ENCODE data around the gene MT1E.

The MT1E gene

GRCh38 chr16:56651586-56651985 is 26.0 kb downstream of the MT1E start, which contains the start of gene MT1B:
MT1B (plus strand) TSS chr16:56651886; CDS start chr16:56651954, 68 bp downstream.
- no peak within 1 kb of the TSS for H3K4me3 ChIP-seq (replicated peaks; ENCODE audit: low read depth, low read length)
- TF ChIP-seq CTCF (IDR thresholded peaks at IDR 0.05; ENCODE audit: low read depth, low read length, missing control alignments) = no peak
- DNase-seq (ENCODE audit: extremely low read depth, low read depth) = no peak

- no peak overlapping the region for H3K4me3 ChIP-seq (replicated peaks; ENCODE audit: low read depth, low read length)
- no peak for TF ChIP-seq CTCF (IDR thresholded peaks at IDR 0.05; ENCODE audit: low read depth, low read length, missing control alignments)
- no peak for DNase-seq (ENCODE audit: extremely low read depth, low read depth)
These were observed 27.0 kb downstream of the MT1E start for GRCh38 chr16:56652600-56652999.

DNA sequence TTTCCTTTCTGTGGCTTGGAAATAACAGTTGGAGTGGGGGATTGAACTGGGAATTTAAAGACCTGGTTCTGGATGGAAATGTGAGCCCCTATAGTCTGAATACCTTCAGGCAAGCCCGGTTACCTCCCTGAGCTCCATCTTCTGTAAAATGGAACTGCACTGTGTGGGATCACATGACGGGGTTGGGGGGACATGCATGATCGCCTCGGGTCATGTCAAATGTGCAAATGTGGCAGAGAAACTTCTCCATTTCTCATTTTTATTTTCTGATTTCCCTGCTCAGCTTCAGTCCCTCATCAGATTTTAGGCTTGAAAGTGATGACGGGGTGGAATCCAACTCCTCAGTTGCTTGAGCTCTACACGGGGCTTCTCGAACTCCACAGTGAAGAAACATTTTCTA is 27.6 kb downstream of the MT1E start:
- DNase-seq (ENCODE audit: extremely low read depth, low read depth) = no peak
- no peak for TF ChIP-seq CTCF (IDR thresholded peaks at IDR 0.05; ENCODE audit: low read depth, low read length, missing control alignments)
- no peak overlapping the region for H3K4me3 ChIP-seq (replicated peaks; ENCODE audit: low read depth, low read length)

GRCh38 chr16:56657555-56658326 is 32.2 kb downstream of the MT1E start, which contains the start of gene MT1F:
MT1F (plus strand) TSS chr16:56657959; CDS start chr16:56658059, 100 bp downstream.
- TF ChIP-seq CTCF (IDR thresholded peaks at IDR 0.05; ENCODE audit: low read depth, low read length, missing control alignments) = no peak
- H3K4me3 ChIP-seq (replicated peaks; ENCODE audit: low read depth, low read length) = peak within 1 kb of the TSS; percentile 25

DNA sequence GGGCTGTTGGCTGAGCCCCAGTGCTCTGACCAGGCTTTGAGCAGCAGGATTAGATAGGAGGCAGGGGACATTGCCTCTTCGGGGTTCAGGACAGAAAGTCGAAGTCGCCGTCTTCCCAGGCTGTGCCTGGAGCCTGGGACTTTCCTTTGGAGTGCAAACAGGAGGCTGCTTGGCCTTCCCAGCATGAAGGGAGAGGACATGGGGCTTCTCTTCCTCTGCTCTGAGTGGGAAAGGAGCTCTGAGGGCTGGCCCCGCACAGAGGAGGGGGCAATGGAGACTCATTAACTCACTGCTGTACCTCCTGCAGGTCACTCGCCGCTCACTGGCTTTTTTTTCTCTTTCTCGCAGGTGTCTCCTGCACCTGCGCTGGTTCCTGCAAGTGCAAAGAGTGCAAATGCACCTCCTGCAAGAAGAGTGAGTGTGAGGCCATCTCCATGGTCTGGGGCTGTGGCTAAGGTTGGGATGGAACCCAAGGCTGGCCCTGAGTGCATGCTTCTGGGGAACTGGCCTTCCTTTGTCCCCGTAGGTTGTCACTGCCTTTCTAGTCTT is 32.8 kb downstream of the MT1E start:
- H3K4me3 ChIP-seq (replicated peaks; ENCODE audit: low read depth, low read length) = no peak overlapping the region
- no peak for DNase-seq (ENCODE audit: extremely low read depth, low read depth)
- TF ChIP-seq CTCF (IDR thresholded peaks at IDR 0.05; ENCODE audit: low read depth, low read length, missing control alignments) = no peak

More at GRCh38 chr16:56657555-56658326, 32.2 kb downstream of the MT1E start, which contains the start of gene MT1F:
- DNase-seq (ENCODE audit: extremely low read depth, low read depth) = no peak

DNA sequence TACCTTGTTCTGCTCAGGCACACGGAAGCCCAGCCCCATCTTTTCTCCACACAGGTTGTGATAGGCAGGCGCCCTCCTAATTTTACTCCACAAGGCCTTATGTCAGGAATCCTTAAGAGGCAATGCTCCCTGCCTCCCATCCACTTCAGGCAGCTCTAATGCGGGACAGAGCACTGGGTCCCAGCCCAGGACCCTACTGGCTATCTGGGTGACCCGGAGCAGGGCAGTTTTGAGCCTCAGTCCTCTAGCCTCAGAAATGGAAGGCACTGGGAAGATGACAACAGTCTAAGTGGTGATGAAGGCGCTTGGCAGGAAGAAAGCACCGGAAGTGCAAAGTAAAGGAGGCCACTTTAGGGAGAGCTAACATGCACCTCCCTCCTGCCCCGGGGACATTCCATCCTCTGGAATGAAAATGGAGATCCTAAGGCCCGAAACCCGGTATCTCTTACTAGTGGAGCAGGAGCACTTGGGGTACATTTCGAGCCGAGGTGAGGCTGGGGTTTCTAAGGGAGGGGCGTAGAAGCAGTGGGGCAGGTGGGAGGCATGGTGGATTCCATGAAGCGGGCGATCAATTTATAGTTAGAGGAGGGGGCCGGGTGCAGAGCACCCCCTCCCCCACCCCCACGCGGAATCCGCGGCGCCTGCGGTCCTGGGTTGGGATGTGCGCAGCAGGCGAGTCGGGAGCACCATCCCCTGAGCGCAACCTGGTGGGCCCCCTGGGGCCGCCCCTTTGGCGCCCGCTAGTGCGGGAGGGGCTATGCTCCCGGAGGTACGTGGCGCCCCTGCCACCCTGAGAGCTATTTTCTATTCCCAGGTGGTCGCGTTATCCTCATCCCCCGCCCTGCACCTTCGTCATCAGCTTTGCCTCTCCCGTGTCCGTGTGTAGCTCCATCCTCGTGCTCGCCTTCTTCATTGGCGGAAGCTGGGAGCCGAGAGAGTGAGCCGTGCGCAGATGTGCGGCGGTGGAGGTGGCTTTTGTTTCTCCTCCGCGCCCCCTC is 37.1 kb downstream of the MT1E start:
- no peak overlapping the region for H3K4me3 ChIP-seq (replicated peaks; ENCODE audit: low read depth, low read length)
- no peak for DNase-seq (ENCODE audit: extremely low read depth, low read depth)
- TF ChIP-seq CTCF (IDR thresholded peaks at IDR 0.05; ENCODE audit: low read depth, low read length, missing control alignments) = no peak

Measured in HFF-Myc (cell line).